Adrenal gland (tissue), 5 donors: ENCODE results near the gene SH3YL1.

Experiments used
- POLR2A ChIP-seq, 2 donors: fragments of 450-650 bp; IDR thresholded peaks; one replicate each; pipeline ENCODE4 v1.6.1; 2017; ENCODE audit warnings: antibody characterized with exemption in 2 of 2, mild to moderate bottlenecking in 2 of 2, moderate library complexity in 1 of 2
- TF ChIP-seq, protein P1 (sequence below), 6 experiments: fragments of 450-650 bp in 4 of 6; fragments of 200-600 bp in 2 of 6; sonication (generic) in 1 of 6; IDR thresholded peaks; 1 replicate in 5 of 6; 2 replicates in 1 of 6; pipeline versions ENCODE4 v1.5.1 to v1.8.0; 2016 to 2021; ENCODE audit warnings: antibody characterized with exemption in 6 of 6, mild to moderate bottlenecking in 2 of 6, moderate library complexity in 1 of 6
- donor health status: DM: no; HTN: no; CAD: no.

- TF ChIP-seq, protein P1, sequence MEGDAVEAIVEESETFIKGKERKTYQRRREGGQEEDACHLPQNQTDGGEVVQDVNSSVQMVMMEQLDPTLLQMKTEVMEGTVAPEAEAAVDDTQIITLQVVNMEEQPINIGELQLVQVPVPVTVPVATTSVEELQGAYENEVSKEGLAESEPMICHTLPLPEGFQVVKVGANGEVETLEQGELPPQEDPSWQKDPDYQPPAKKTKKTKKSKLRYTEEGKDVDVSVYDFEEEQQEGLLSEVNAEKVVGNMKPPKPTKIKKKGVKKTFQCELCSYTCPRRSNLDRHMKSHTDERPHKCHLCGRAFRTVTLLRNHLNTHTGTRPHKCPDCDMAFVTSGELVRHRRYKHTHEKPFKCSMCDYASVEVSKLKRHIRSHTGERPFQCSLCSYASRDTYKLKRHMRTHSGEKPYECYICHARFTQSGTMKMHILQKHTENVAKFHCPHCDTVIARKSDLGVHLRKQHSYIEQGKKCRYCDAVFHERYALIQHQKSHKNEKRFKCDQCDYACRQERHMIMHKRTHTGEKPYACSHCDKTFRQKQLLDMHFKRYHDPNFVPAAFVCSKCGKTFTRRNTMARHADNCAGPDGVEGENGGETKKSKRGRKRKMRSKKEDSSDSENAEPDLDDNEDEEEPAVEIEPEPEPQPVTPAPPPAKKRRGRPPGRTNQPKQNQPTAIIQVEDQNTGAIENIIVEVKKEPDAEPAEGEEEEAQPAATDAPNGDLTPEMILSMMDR (IDR thresholded peaks at IDR 0.05) = no peak
- no peak for TF ChIP-seq POLR2A (IDR thresholded peaks at IDR 0.05)
These were observed 10.6 kb downstream of the SH3YL1 start for GRCh38 chr2:253202-253638.
